ENCODE results near the gene TLR10. TPM values are rescaled to one million over a fixed set of nuclear protein-coding genes. Genes with fewer than 3 reads are reported as not detected.

The TLR10 gene
- total RNA-seq, 1 donor from 2014 or later: not detected

DNA sequence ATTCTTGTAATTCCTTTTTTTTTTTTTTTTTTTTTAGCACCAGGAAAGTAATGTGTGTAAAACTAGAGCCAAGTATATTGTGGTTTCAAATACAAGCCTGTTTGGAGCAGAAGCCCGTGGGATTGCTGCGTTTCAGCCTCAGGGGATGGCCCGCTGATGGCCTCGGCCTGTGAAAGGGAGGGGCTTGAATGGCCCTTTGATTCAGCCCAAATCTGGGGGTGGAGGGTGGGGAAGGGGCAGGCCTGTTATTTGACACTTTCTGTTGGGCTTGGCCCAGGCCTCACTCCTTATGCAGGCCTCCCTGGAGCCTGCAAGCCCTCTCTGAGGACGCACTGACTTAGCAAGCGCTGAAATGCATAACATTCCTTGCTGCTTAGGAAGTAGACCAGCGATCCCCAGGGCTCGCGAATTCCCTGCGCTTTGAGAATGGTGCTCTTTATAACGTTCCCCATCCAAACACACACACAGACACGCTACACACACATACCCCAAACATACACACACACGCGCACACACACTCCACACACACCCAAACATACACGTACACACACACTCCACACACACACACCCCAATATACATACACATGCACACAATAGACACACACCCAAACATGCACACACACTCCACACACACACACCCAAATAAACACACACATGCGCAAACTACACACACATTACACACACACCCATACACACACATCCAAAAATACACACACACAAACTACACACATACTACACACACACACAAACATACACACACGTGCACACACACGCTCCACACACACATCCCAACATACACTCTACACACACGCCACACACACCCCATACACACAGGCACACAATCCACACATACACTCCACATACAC lies 29.6 kb downstream of the TLR10 start:
- Mint-ChIP-seq H3K27me3 (ENCODE audit: low read depth, unreplicated experiment) (no peaks in the 10 kb centered on the region), H3K4me1 (ENCODE audit: low read depth, unreplicated experiment) (peaks cover 5% of the 10 kb centered on the region), H3K36me3 (ENCODE audit: low read depth, unreplicated experiment) (peaks cover 2% of the 10 kb centered on the region), H3K4me3 (ENCODE audit: unreplicated experiment) (no peak overlapping the region), H3K27ac (ENCODE audit: unreplicated experiment) (no peak overlapping the region), H3K9me3 (ENCODE audit: unreplicated experiment) (peaks cover 4% of the 10 kb centered on the region)
- H3K4me1 ChIP-seq (ENCODE audit: insufficient read depth, low read length): peaks cover 20% of the 10 kb centered on the region
- peak overlapping the region; percentile 75 for H3K27ac ChIP-seq (ENCODE audit: low read depth, low read length)
- no peak for TF ChIP-seq EZH2 (IDR thresholded peaks at IDR 0.05; ENCODE audit: insufficient read depth, low read length)
- no peak for TF ChIP-seq CTCF (IDR thresholded peaks at IDR 0.05; ENCODE audit: insufficient read depth, low read depth, low read length)
- peak; percentile 99 for DNase-seq (ENCODE audit: low read depth)
- peak overlapping the region; percentile 90 for H2AFZ ChIP-seq (ENCODE audit: low read depth, low read length)
- H3K9ac ChIP-seq (ENCODE audit: low read length): peak overlapping the region; percentile 80
- peak; percentile 91 for FAIRE-seq
- H3K27me3 ChIP-seq (ENCODE audit: insufficient read depth, low read length): no peaks in the 10 kb centered on the region
- H3K36me3 ChIP-seq (ENCODE audit: insufficient read depth, low read length): no peaks in the 10 kb centered on the region
- no peaks in the 10 kb centered on the region for H4K20me1 ChIP-seq (ENCODE audit: insufficient read depth, low read length)
- peak overlapping the region; percentile 40 for H3K4me3 ChIP-seq (ENCODE audit: insufficient read depth, low read depth, low read length)
- H3K4me2 ChIP-seq (ENCODE audit: low read length): peak overlapping the region; percentile 87
- H3K9me3 ChIP-seq (ENCODE audit: insufficient read depth, low read depth, low read length): no peaks in the 10 kb centered on the region
- H3K79me2 ChIP-seq (ENCODE audit: insufficient read depth, low read length): no peaks in the 10 kb centered on the region

DNA sequence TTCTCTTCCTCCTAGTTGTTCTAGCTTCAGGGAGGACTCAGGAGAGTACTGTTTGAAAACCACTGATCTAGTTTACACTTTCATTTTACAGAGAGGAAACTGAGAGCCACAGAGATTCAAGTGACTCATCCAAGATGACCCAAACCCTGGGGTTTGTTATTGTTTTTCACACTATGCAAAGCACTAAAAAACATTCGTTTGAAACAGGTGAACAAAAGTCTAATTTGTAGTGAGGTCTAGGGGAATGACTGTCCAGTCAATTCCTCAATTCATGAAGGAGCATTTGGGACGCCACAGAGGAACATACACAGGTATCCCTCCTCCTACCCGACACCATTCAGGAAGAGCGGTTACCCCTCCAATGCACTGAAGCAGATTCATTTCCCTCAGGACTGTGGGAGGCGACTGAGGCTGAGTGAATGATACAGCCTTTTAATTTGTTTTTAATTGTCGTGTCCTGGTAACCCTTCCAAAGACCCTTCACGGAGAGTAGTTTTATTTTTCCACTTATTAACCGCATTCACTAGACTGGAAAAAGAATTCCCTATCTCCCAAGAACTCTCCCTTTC lies 30.3 kb downstream of the TLR10 start:
- TF ChIP-seq EZH2 (IDR thresholded peaks at IDR 0.05; ENCODE audit: insufficient read depth, low read length) (no peak), CTCF (IDR thresholded peaks at IDR 0.05; ENCODE audit: insufficient read depth, low read depth, low read length) (no peak)
- peaks cover 6% of the 10 kb centered on the region for H3K9me3 Mint-ChIP-seq (ENCODE audit: unreplicated experiment)
- no peak for FAIRE-seq
- no peak overlapping the region for H3K4me3 Mint-ChIP-seq (ENCODE audit: unreplicated experiment)
- no peak overlapping the region for H3K27ac Mint-ChIP-seq (ENCODE audit: unreplicated experiment)
- Histone ChIP-seq H3K9me3 (ENCODE audit: insufficient read depth, low read depth, low read length) (no peaks in the 10 kb centered on the region), H3K9ac (ENCODE audit: low read length) (peak overlapping the region; percentile 80), H2AFZ (ENCODE audit: low read depth, low read length) (peak overlapping the region; percentile 35), H3K4me3 (ENCODE audit: insufficient read depth, low read depth, low read length) (peak overlapping the region; percentile 40), H3K4me1 (ENCODE audit: insufficient read depth, low read length) (peaks cover 20% of the 10 kb centered on the region), H3K27ac (ENCODE audit: low read depth, low read length) (peak overlapping the region; percentile 75), H3K4me2 (ENCODE audit: low read length) (peak overlapping the region; percentile 87), H4K20me1 (ENCODE audit: insufficient read depth, low read length) (no peaks in the 10 kb centered on the region), H3K27me3 (ENCODE audit: insufficient read depth, low read length) (no peaks in the 10 kb centered on the region), H3K79me2 (ENCODE audit: insufficient read depth, low read length) (no peaks in the 10 kb centered on the region), H3K36me3 (ENCODE audit: insufficient read depth, low read length) (no peaks in the 10 kb centered on the region)
- peak; percentile 58 for DNase-seq (ENCODE audit: low read depth)
- no peaks in the 10 kb centered on the region for H3K27me3 Mint-ChIP-seq (ENCODE audit: low read depth, unreplicated experiment)
- peaks cover 2% of the 10 kb centered on the region for H3K36me3 Mint-ChIP-seq (ENCODE audit: low read depth, unreplicated experiment)
- peaks cover 5% of the 10 kb centered on the region for H3K4me1 Mint-ChIP-seq (ENCODE audit: low read depth, unreplicated experiment)

Measured in astrocyte (in vitro differentiated cells and primary cell).